ENCODE data around the gene ZDHHC14.
"Not testable (repeated sequence)": the region's sequence is repeated elsewhere in the genome, so short reads cannot be mapped to it uniquely, and the experiment has no call there.

ZDHHC14 gene

GRCh38 chr6:157467339-157467738 lies 86.3 kb downstream of the ZDHHC14 start:
- DNase-seq (ENCODE audit: low read depth): not testable (repeated sequence)

- DNase-seq (ENCODE audit: low read depth): no peak
Measured at GRCh38 chr6:157468054-157468453, 87.1 kb downstream of the ZDHHC14 start.

- DNase-seq (ENCODE audit: low read depth): no peak
Measured at GRCh38 chr6:157468574-157468973, 87.6 kb downstream of the ZDHHC14 start.

DNA sequence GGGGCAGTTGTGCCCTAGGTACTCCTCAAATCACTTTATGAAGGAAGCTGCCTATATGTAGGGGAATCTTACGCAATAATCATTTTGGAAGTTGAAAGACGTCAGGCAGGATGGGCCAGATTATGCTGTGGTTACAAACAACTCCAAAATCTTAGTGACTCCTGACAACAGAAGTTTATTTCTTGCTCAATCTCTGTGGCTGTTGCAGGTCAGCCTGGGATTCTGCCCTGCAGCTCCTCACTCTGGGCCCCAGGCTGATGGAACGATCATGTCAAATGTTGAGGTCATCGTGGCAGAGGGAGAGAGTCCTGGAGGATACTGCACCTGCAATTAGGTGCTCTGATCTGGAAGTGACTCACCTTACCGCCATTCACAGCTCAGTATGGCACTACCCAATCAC lies 88.4 kb downstream of the ZDHHC14 start:
- DNase-seq (ENCODE audit: low read depth): no peak

- no peak for DNase-seq (ENCODE audit: low read depth)
Measured at GRCh38 chr6:157471077-157471686, 90.2 kb downstream of the ZDHHC14 start.

- no peak for DNase-seq (ENCODE audit: low read depth)
Measured at GRCh38 chr6:157471895-157472686, 91.1 kb downstream of the ZDHHC14 start.

- DNase-seq (ENCODE audit: low read depth): no peak
Measured at GRCh38 chr6:157476797-157477196, 95.8 kb downstream of the ZDHHC14 start.

- no peak for DNase-seq (ENCODE audit: low read depth)
Measured at GRCh38 chr6:157478926-157479325, 97.9 kb downstream of the ZDHHC14 start.

DNA sequence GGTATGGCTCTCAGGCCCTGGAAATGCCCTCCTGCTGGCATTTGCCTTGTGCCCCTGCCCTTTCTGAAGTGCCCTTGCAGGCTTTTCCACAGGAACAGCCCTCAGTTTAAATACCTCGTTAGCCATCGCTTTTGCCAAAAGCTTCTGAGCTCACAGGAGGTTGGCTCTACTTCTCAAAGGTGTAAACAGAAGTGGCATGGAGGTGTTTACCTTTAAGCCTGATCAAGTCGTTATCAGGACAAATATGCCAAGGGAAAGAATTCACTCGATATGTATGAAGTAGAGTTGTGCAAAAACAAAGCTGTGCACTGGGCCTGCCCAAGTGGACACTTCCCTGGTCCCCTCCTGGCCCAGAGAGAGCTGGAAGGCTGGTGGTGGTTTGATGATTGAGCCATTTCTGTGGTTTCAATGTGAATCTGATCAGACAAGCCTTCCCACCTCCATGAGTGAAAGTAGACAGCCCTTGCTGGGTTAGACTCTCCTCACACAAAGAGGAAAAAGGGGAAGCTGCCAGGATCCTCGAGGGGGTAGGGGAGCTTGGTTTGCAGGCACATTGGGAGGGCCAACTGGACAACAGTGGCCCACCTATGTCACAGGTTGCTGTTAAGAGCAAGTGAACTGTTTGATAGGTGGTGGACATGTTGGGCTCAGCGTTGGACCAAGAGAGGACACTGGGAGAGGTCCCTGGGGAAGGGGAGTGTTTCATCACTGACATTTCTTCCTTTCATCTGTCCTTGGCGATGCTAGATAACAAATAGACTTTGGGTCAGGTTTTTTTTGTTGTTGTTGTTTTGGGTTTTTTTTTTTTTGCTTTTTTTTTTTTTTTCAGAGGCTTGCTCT lies 98.7 kb downstream of the ZDHHC14 start:
- no peak for DNase-seq (ENCODE audit: low read depth)

- DNase-seq (ENCODE audit: low read depth): no peak
Measured at GRCh38 chr6:157481189-157481864, 100.3 kb downstream of the ZDHHC14 start.

DNA sequence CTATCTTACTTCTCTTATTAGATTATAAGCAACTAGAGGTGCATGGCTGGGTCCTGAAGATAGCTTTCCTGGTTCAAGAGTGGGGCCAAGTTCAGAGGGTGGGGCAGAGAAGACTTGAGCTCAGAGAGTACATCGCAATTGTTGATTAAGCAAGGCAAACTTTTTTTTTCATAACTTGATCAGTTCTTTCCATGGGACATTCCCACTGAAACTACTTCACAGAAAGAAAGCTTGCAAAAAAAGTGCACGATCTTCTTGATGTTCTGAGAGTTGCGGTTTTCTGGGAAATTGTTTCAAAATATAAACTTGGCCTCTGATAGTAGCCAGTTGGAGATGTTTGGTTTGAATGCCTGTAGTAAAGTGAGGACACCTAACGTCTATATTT lies 100.9 kb downstream of the ZDHHC14 start:
- DNase-seq (ENCODE audit: low read depth): no peak

- no peak for DNase-seq (ENCODE audit: low read depth)
Measured at GRCh38 chr6:157483770-157484169, 102.8 kb downstream of the ZDHHC14 start.

- no peak for DNase-seq (ENCODE audit: low read depth)
Measured at GRCh38 chr6:157484181-157484580, 103.2 kb downstream of the ZDHHC14 start.

- DNase-seq (ENCODE audit: low read depth): no peak
Measured at GRCh38 chr6:157486572-157486971, 105.6 kb downstream of the ZDHHC14 start.

- DNase-seq (ENCODE audit: low read depth): no peak
Measured at GRCh38 chr6:157487110-157487773, 106.3 kb downstream of the ZDHHC14 start.

GRCh38 chr6:157488058-157488457 lies 107.1 kb downstream of the ZDHHC14 start:
- no peak for DNase-seq (ENCODE audit: low read depth)

- DNase-seq (ENCODE audit: low read depth): no peak
Measured at GRCh38 chr6:157488716-157489118, 107.7 kb downstream of the ZDHHC14 start.

DNA sequence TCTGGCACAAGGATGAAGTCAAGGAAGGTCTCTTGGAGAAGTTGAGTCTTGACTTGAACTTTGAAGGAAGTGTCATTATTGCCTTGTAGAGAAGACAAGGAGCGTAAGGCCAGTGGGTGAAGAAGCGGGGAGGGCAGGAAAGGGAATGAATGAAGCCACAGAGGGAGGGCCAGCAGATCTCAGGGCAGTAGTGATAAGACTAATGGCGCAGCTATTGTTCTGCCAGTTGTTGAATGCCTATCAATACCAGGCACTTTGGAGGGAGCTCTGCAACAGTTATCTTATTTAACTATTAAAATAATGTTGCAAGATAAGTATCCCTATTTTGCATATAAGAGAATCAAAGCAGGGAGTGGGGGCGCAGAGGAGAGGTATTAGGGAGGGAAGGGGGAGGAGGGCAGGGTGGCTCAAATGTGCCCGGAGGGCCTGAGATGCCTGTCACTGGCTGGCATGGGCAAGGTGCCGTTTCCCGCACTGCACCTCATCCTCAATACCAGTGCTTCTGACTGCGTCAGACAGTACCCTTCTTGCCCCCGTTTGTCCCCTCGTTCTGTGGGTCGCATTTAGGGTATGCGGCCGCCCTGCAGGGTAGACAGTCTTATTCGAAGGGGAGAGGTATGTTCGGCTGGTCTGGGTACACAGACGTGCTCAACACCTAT lies 109.8 kb downstream of the ZDHHC14 start:
- no peak for DNase-seq (ENCODE audit: low read depth)

GRCh38 chr6:157491571-157492232 lies 110.7 kb downstream of the ZDHHC14 start:
- no peak for DNase-seq (ENCODE audit: low read depth)

DNA sequence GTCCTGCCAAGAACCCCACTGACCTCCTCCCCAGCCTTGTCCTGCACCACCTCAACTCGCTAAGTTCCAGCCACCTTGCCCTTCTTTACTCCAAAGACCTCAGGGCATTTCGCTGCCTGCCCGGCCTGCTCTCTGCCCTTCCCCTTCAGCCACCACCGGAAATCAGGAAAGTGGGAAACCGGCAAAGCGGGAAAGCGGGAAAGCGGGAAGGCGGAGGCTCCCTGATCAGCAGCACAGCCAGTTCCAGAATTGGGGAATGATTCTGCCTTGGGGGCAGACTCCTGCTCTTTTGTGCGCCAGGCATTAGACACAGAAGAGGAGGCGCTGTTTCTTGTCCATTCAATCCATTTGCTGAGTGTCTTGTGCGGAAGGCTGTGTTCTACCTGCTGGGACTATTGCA lies 111.3 kb downstream of the ZDHHC14 start:
- DNase-seq (ENCODE audit: low read depth): no peak

DNA sequence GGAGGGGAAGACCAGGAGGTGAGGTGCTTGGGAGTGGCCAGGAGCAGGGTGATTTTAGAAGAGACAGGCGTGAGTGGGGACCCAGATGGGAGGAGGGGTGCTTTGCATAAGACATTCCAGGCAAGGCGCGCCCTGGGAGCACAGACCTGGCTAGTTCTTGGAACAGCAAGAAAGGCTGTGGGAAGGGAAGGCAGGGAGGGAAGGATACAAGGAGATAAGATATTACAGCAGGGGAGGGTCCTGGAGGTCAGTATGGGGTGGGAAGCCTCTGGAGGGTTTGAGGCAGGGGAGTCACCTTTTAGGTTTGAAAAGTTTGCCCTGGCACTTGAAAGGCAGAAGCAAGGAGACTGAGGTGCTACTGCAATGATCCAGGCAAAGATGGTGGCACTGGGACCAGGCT lies 111.8 kb downstream of the ZDHHC14 start:
- no peak for DNase-seq (ENCODE audit: low read depth)

Data from activated T-helper 9 cell treated with anti-CD3 and anti-CD28 coated beads, Interleukin-2, amount 50 U/mL, for 16 hours (primary cell).